CD14-positive monocyte (primary cell): ENCODE measurements around the gene SMARCA2. TPM values are rescaled to one million over a fixed set of nuclear protein-coding genes. Genes with fewer than 3 reads are reported as not detected.

Experiments used
- DNase-seq, 3 donors: peaks; one replicate each; pipeline ENCODE4 v3.0.0-alpha.2; 2011 to 2022
- H2AFZ ChIP-seq: 2 replicates; pipeline ENCODE4 v1.6.0; 2012; ENCODE audit warnings: mild to moderate bottlenecking, low read depth, low read length, inconsistent platforms; ENCODE audit not compliant: insufficient read depth, poor library complexity, severe bottlenecking
- H3K27ac ChIP-seq, 2 donors: 1 replicate in 1 of 2; 2 replicates in 1 of 2; pipeline ENCODE4 v1.5.1; 2012 to 2013; ENCODE audit warnings: low read length in 2 of 2, control low read depth in 1 of 2, inconsistent platforms in 1 of 2, low read depth in 1 of 2, mild to moderate bottlenecking in 1 of 2
- H3K27me3 ChIP-seq, 2 donors: one replicate each; pipeline versions ENCODE4 v1.6.0 to v1.6.1; 2011 to 2013; ENCODE audit warnings: low read length in 2 of 2; ENCODE audit not compliant: control insufficient read depth in 2 of 2, insufficient read depth in 2 of 2
- H3K36me3 ChIP-seq, 2 donors: replicated peaks in 1 of 2; 1 replicate in 1 of 2; 2 replicates in 1 of 2; pipeline versions ENCODE4 v1.5.1 to v1.6.1; 2012 to 2013; ENCODE audit warnings: low read length in 2 of 2, control low read depth in 1 of 2, inconsistent platforms in 1 of 2, mild to moderate bottlenecking in 1 of 2; ENCODE audit not compliant: insufficient read depth in 2 of 2, control insufficient read depth in 1 of 2
- H3K4me1 ChIP-seq, 2 donors: 1 replicate in 1 of 2; 2 replicates in 1 of 2; pipeline versions ENCODE4 v1.5.1 to v1.6.1; 2012 to 2013; ENCODE audit warnings: low read length in 2 of 2, control low read depth in 1 of 2, inconsistent platforms in 1 of 2, mild to moderate bottlenecking in 1 of 2, moderate library complexity in 1 of 2; ENCODE audit not compliant: insufficient read depth in 2 of 2, control insufficient read depth in 1 of 2
- H3K4me2 ChIP-seq: replicated peaks from 2 replicates; pipeline ENCODE3; 2012; ENCODE audit warnings: low read length, moderate library complexity, mild to moderate bottlenecking; ENCODE audit not compliant: poor library complexity, severe bottlenecking; ENCODE audit errors: extremely low read depth
- H3K4me3 ChIP-seq, 3 experiments: fragments of 200-600 bp in 1 of 3; sonication (generic) in 1 of 3; replicated peaks in 1 of 3; 1 replicate in 2 of 3; 2 replicates in 1 of 3; pipeline ENCODE4 v1.5.1; 2011 to 2013; ENCODE audit warnings: low read length in 3 of 3, mild to moderate bottlenecking in 3 of 3, control low read depth in 2 of 3, low read depth in 2 of 3, inconsistent platforms in 1 of 3, moderate library complexity in 1 of 3
- H3K79me2 ChIP-seq: 2 replicates; pipeline ENCODE4 v1.6.0; 2012; ENCODE audit warnings: mild to moderate bottlenecking, control low read depth, inconsistent platforms, low read length, moderate library complexity; ENCODE audit not compliant: insufficient read depth
- H3K9ac ChIP-seq: 2 replicates; pipeline ENCODE4 v1.6.0; 2017; ENCODE audit warnings: low read length, mild to moderate bottlenecking; ENCODE audit not compliant: insufficient read depth, poor library complexity, severe bottlenecking
- H3K9me3 ChIP-seq, 2 donors: replicated peaks in 1 of 2; 1 replicate in 1 of 2; 2 replicates in 1 of 2; pipeline versions ENCODE4 v1.5.1 to v1.6.1; 2012 to 2013; ENCODE audit warnings: low read length in 2 of 2, control low read depth in 1 of 2; ENCODE audit not compliant: control insufficient read depth in 1 of 2, insufficient read depth in 1 of 2
- H4K20me1 ChIP-seq: 2 replicates; pipeline ENCODE4 v1.6.0; 2012; ENCODE audit warnings: mild to moderate bottlenecking, low read length, control low read depth, moderate library complexity; ENCODE audit not compliant: insufficient read depth
- H3K27ac Mint-ChIP-seq, 7 donors: one replicate each; pipeline ENCODE4 v1.8.0; 2020; ENCODE audit warnings: mild to moderate bottlenecking in 7 of 7, mixed read lengths in 7 of 7, moderate library complexity in 6 of 7, inconsistent platforms in 2 of 7
- H3K27me3 Mint-ChIP-seq, 3 donors: one replicate each; pipeline ENCODE4 v1.8.0; 2021 to 2022; ENCODE audit warnings: low read depth in 3 of 3, mild to moderate bottlenecking in 3 of 3, mixed read lengths in 3 of 3, moderate library complexity in 3 of 3, inconsistent platforms in 1 of 3
- H3K36me3 Mint-ChIP-seq, 2 donors: one replicate each; pipeline ENCODE4 v1.8.0; 2020; ENCODE audit warnings: mixed read lengths in 2 of 2, inconsistent platforms in 1 of 2, mild to moderate bottlenecking in 1 of 2
- H3K4me1 Mint-ChIP-seq: one replicate; pipeline ENCODE4 v1.8.0; 2020; ENCODE audit warnings: mild to moderate bottlenecking, mixed read lengths
- H3K4me3 Mint-ChIP-seq, 2 donors: one replicate each; pipeline ENCODE4 v1.8.0; 2020; ENCODE audit warnings: mild to moderate bottlenecking in 2 of 2, mixed read lengths in 2 of 2, moderate library complexity in 1 of 2
- H3K9me3 Mint-ChIP-seq, 7 donors: one replicate each; pipeline ENCODE4 v1.8.0; 2020 to 2022; ENCODE audit warnings: mixed read lengths in 7 of 7, mild to moderate bottlenecking in 6 of 7, moderate library complexity in 6 of 7, inconsistent platforms in 2 of 7
- CTCF ChIP-seq: fragments of 200-600 bp; IDR thresholded peaks from one replicate; pipeline ENCODE4 v1.8.0; 2022; ENCODE audit warnings: antibody characterized with exemption, mild to moderate bottlenecking
- WGBS: methylation state at CpG from one replicate; pipeline ENCODE4 v1.1.5; 2013; ENCODE audit warnings: missing lambda C conversion rate; ENCODE audit not compliant: insufficient coverage; 5-methylcytosine and 5-hydroxymethylcytosine counted together
- intact Hi-C, 2 donors: fragments of 100-400 bp; cut with micrococcal nuclease; formaldehyde crosslinking; loops; one replicate each; pipeline versions ENCODE4 v1.15.0 to v1.15.1; 2023
- polyA plus RNA-seq, 3 donors: library from polyadenylated mRNA; depleted of rRNA in 1 of 3; unstranded in 2 of 3; stranded (reverse) in 1 of 3; fragments of 300-500 nt in 2 of 3; fragments of >200 nt in 1 of 3; fragmentation: Illumina TruSeq in 2 of 3; gene quantifications; 1 replicate in 2 of 3; 2 replicates in 1 of 3; pipeline ENCODE4 v1.2.3, GENCODE V29; 2012 to 2021

Gene SMARCA2
- polyA plus RNA-seq, 3 donors: 11.0 to 54.7 (median 11.8) TPM

DNA sequence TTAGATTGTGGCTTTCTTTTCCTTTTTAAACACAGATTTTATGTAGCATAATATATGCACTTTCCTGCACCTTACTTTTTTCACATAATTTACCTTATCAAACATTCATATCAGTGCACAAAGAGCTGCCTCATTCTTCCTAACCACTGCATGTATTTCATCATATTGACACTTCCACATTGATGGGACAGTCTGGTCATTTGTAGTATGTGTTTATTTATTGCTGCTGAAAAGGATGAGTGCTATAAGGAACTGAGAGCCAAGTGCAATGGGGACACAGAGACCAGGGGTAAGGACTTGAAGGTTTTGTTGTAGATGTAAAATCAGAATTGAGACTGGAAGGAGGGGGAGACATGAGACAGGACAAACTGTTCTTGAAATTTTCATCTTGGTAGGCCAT is 193.8 kb downstream of the SMARCA2 start:
- no peaks in the 10 kb centered on the region for H3K36me3 ChIP-seq
- H3K79me2 ChIP-seq: no peaks in the 10 kb centered on the region
- TF ChIP-seq CTCF: no peak
- Mint-ChIP-seq H3K27ac (peak overlapping the region; percentile 87 to 97 (median 93)), H3K4me3 (peak overlapping the region in 1 of 2 donors; percentile 74), H3K9me3 (peaks cover 0 to 1% (median 0%) of the 10 kb centered on the region in 7 donors), H3K27me3 (peaks cover 0 to 2% (median 0%) of the 10 kb centered on the region in 3 donors), H3K36me3 (no peaks in the 10 kb centered on the region), H3K4me1 (peaks cover 18% of the 10 kb centered on the region)
- no peak overlapping the region for H3K9ac ChIP-seq
- H3K4me3 ChIP-seq: peak overlapping the region in 1 of 3 experiments; percentile 39
- H4K20me1 ChIP-seq: no peaks in the 10 kb centered on the region
- H2AFZ ChIP-seq: no peak overlapping the region
- peak overlapping the region in 1 of 2 donors; percentile 87 for H3K27ac ChIP-seq
- DNase-seq: peak; percentile 36 to 51 (median 48)
- intact Hi-C loops: no loop called here
- peaks cover 18 to 19% of the 10 kb centered on the region in 2 donors for H3K4me1 ChIP-seq
- H3K9me3 ChIP-seq: no peaks in the 10 kb centered on the region
- peak overlapping the region; percentile 53 for H3K4me2 ChIP-seq
- H3K27me3 ChIP-seq: no peaks in the 10 kb centered on the region

- no peaks in the 10 kb centered on the region for H3K36me3 Mint-ChIP-seq
- no peak overlapping the region for H2AFZ ChIP-seq
- H3K4me3 ChIP-seq: peak overlapping the region in 1 of 3 experiments; percentile 39
- H4K20me1 ChIP-seq: no peaks in the 10 kb centered on the region
- peak overlapping the region; percentile 53 for H3K4me2 ChIP-seq
- peaks cover 0 to 2% (median 0%) of the 10 kb centered on the region in 3 donors for H3K27me3 Mint-ChIP-seq
- H3K36me3 ChIP-seq: no peaks in the 10 kb centered on the region
- H3K4me1 ChIP-seq: peaks cover 18 to 19% of the 10 kb centered on the region in 2 donors
- intact Hi-C loops: no loop called here
- 0% methylated on average over 1 of the region's 2 CpGs for WGBS
- no peaks in the 10 kb centered on the region for H3K27me3 ChIP-seq
- no peak overlapping the region for H3K9ac ChIP-seq
- H3K79me2 ChIP-seq: no peaks in the 10 kb centered on the region
- TF ChIP-seq CTCF: no peak
- DNase-seq: peak; percentile 53 to 84 (median 70)
- H3K27ac ChIP-seq: peak overlapping the region in 1 of 2 donors; percentile 87
- peaks cover 0 to 1% (median 0%) of the 10 kb centered on the region in 7 donors for H3K9me3 Mint-ChIP-seq
- peak overlapping the region in 1 of 2 donors; percentile 74 for H3K4me3 Mint-ChIP-seq
- H3K4me1 Mint-ChIP-seq: peaks cover 19% of the 10 kb centered on the region
- peak overlapping the region; percentile 87 to 97 (median 93) for H3K27ac Mint-ChIP-seq
- H3K9me3 ChIP-seq: no peaks in the 10 kb centered on the region
Measured at GRCh38 chr9:2209400-2209799, 194.3 kb downstream of the SMARCA2 start.
